ENCODE results near the gene LRRC7. TPM values are rescaled to one million over a fixed set of nuclear protein-coding genes. Genes with fewer than 3 reads are reported as not detected.

The LRRC7 gene
- total and polyA plus RNA-seq, 2 experiments from 2014 or later: 1.2 TPM; not detected in 1

DNA sequence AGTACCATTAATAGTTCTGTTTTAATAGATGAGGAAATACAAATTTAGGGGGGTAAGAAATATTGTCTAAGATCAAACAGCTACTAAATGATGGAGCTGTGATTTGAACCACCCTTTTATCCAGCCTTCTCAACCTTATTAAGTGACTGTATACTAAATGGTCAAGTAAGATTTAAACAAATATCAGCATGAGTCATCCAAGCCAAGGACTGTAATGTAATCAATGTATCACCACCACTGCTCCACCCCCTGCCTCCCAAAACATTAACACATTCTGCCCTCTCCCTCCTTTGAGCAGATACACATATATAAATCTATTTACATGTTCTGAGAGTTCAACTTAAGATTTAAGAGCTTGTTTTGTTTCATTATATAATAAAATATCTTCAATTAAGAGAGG is 578.8 kb downstream of the LRRC7 start:
- Histone ChIP-seq H3K79me2 (replicated peaks; ENCODE audit: insufficient read depth) (no peaks in the 10 kb centered on the region), H3K36me3 (ENCODE audit: insufficient read depth) (no peaks in the 10 kb centered on the region), H3K4me2 (no peak overlapping the region), H3K27me3 (ENCODE audit: insufficient read depth) (no peaks in the 10 kb centered on the region), H3K27ac (ENCODE audit: low read depth) (no peak overlapping the region), H2AFZ (no peak overlapping the region), H4K20me1 (replicated peaks; ENCODE audit: insufficient read depth) (no peaks in the 10 kb centered on the region), H3K9me2 (ENCODE audit: insufficient read depth) (no peaks in the 10 kb centered on the region), H3F3A (replicated peaks; ENCODE audit: low read depth) (no peaks in the 10 kb centered on the region), H3K4me1 (ENCODE audit: insufficient read depth) (no peaks in the 10 kb centered on the region; the same call in 1 of the 2 replicates), H3K4me3 (no peak overlapping the region)
- H3K27me3 Mint-ChIP-seq (ENCODE audit: insufficient read depth, low read depth, poor library complexity): no peaks in the 10 kb centered on the region
- H3K4me1 Mint-ChIP-seq: peaks cover 2% of the 10 kb centered on the region; the same call in 1 of the 3 replicates
- no peak for TF ChIP-seq EZH2 (IDR thresholded peaks at IDR 0.05; ENCODE audit: low read depth, unreplicated experiment)
- no peak for TF ChIP-seq STAT1 (IDR thresholded peaks at IDR 0.05; ENCODE audit: unreplicated experiment)
- no peak for TF ChIP-seq CREB1 (CRISPR knock-in tag; IDR thresholded peaks at IDR 0.05; ENCODE audit: low read depth)
- TF ChIP-seq, protein P1, sequence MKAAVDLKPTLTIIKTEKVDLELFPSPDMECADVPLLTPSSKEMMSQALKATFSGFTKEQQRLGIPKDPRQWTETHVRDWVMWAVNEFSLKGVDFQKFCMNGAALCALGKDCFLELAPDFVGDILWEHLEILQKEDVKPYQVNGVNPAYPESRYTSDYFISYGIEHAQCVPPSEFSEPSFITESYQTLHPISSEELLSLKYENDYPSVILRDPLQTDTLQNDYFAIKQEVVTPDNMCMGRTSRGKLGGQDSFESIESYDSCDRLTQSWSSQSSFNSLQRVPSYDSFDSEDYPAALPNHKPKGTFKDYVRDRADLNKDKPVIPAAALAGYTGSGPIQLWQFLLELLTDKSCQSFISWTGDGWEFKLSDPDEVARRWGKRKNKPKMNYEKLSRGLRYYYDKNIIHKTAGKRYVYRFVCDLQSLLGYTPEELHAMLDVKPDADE (IDR thresholded peaks at IDR 0.05): no peak
- TF ChIP-seq, protein P2, sequence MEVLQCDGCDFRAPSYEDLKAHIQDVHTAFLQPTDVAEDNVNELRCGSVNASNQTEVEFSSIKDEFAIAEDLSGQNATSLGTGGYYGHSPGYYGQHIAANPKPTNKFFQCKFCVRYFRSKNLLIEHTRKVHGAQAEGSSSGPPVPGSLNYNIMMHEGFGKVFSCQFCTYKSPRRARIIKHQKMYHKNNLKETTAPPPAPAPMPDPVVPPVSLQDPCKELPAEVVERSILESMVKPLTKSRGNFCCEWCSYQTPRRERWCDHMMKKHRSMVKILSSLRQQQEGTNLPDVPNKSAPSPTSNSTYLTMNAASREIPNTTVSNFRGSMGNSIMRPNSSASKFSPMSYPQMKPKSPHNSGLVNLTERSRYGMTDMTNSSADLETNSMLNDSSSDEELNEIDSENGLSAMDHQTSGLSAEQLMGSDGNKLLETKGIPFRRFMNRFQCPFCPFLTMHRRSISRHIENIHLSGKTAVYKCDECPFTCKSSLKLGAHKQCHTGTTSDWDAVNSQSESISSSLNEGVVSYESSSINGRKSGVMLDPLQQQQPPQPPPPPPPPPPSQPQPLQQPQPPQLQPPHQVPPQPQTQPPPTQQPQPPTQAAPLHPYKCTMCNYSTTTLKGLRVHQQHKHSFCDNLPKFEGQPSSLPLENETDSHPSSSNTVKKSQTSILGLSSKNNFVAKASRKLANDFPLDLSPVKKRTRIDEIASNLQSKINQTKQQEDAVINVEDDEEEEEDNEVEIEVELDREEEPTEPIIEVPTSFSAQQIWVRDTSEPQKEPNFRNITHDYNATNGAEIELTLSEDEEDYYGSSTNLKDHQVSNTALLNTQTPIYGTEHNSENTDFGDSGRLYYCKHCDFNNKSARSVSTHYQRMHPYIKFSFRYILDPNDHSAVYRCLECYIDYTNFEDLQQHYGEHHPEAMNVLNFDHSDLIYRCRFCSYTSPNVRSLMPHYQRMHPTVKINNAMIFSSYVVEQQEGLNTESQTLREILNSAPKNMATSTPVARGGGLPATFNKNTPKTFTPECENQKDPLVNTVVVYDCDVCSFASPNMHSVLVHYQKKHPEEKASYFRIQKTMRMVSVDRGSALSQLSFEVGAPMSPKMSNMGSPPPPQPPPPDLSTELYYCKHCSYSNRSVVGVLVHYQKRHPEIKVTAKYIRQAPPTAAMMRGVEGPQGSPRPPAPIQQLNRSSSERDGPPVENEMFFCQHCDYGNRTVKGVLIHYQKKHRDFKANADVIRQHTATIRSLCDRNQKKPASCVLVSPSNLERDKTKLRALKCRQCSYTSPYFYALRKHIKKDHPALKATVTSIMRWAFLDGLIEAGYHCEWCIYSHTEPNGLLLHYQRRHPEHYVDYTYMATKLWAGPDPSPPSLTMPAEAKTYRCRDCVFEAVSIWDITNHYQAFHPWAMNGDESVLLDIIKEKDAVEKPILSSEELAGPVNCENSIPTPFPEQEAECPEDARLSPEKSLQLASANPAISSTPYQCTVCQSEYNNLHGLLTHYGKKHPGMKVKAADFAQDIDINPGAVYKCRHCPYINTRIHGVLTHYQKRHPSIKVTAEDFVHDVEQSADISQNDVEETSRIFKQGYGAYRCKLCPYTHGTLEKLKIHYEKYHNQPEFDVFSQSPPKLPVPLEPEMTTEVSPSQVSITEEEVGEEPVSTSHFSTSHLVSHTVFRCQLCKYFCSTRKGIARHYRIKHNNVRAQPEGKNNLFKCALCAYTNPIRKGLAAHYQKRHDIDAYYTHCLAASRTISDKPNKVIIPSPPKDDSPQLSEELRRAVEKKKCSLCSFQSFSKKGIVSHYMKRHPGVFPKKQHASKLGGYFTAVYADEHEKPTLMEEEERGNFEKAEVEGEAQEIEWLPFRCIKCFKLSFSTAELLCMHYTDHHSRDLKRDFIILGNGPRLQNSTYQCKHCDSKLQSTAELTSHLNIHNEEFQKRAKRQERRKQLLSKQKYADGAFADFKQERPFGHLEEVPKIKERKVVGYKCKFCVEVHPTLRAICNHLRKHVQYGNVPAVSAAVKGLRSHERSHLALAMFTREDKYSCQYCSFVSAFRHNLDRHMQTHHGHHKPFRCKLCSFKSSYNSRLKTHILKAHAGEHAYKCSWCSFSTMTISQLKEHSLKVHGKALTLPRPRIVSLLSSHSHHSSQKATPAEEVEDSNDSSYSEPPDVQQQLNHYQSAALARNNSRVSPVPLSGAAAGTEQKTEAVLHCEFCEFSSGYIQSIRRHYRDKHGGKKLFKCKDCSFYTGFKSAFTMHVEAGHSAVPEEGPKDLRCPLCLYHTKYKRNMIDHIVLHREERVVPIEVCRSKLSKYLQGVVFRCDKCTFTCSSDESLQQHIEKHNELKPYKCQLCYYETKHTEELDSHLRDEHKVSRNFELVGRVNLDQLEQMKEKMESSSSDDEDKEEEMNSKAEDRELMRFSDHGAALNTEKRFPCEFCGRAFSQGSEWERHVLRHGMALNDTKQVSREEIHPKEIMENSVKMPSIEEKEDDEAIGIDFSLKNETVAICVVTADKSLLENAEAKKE (CRISPR knock-in tag; IDR thresholded peaks at IDR 0.05): no peak
- TF ChIP-seq, protein P3, sequence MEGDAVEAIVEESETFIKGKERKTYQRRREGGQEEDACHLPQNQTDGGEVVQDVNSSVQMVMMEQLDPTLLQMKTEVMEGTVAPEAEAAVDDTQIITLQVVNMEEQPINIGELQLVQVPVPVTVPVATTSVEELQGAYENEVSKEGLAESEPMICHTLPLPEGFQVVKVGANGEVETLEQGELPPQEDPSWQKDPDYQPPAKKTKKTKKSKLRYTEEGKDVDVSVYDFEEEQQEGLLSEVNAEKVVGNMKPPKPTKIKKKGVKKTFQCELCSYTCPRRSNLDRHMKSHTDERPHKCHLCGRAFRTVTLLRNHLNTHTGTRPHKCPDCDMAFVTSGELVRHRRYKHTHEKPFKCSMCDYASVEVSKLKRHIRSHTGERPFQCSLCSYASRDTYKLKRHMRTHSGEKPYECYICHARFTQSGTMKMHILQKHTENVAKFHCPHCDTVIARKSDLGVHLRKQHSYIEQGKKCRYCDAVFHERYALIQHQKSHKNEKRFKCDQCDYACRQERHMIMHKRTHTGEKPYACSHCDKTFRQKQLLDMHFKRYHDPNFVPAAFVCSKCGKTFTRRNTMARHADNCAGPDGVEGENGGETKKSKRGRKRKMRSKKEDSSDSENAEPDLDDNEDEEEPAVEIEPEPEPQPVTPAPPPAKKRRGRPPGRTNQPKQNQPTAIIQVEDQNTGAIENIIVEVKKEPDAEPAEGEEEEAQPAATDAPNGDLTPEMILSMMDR (conservative IDR thresholded peaks at IDR 0.05; ENCODE audit: low read depth in 2 of 2): no peak
- no peak for TF ChIP-seq ZNF331 (CRISPR knock-in tag; IDR thresholded peaks at IDR 0.05; ENCODE audit: low read depth)
- TF ChIP-seq ZNF114 (CRISPR knock-in tag; IDR thresholded peaks at IDR 0.05): no peak
- TF ChIP-seq EZH2phosphoT487 (IDR thresholded peaks at IDR 0.05; ENCODE audit: unreplicated experiment): no peak
- no peak for TF ChIP-seq POLR2AphosphoS5 (IDR thresholded peaks at IDR 0.05; ENCODE audit: low read depth)
- TF ChIP-seq JUNB (IDR thresholded peaks at IDR 0.05; ENCODE audit: unreplicated experiment): no peak
- TF ChIP-seq, protein P4, sequence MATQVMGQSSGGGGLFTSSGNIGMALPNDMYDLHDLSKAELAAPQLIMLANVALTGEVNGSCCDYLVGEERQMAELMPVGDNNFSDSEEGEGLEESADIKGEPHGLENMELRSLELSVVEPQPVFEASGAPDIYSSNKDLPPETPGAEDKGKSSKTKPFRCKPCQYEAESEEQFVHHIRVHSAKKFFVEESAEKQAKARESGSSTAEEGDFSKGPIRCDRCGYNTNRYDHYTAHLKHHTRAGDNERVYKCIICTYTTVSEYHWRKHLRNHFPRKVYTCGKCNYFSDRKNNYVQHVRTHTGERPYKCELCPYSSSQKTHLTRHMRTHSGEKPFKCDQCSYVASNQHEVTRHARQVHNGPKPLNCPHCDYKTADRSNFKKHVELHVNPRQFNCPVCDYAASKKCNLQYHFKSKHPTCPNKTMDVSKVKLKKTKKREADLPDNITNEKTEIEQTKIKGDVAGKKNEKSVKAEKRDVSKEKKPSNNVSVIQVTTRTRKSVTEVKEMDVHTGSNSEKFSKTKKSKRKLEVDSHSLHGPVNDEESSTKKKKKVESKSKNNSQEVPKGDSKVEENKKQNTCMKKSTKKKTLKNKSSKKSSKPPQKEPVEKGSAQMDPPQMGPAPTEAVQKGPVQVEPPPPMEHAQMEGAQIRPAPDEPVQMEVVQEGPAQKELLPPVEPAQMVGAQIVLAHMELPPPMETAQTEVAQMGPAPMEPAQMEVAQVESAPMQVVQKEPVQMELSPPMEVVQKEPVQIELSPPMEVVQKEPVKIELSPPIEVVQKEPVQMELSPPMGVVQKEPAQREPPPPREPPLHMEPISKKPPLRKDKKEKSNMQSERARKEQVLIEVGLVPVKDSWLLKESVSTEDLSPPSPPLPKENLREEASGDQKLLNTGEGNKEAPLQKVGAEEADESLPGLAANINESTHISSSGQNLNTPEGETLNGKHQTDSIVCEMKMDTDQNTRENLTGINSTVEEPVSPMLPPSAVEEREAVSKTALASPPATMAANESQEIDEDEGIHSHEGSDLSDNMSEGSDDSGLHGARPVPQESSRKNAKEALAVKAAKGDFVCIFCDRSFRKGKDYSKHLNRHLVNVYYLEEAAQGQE (IDR thresholded peaks at IDR 0.05; ENCODE audit: unreplicated experiment): no peak
- TF ChIP-seq NANOG (IDR thresholded peaks at IDR 0.05; ENCODE audit: borderline replicate concordance): no peak
- no peaks in the 10 kb centered on the region for H3K36me3 Mint-ChIP-seq (ENCODE audit: low read depth)
- ATAC-seq (no peak), DNase-seq (ENCODE audit: low spot score) (no peak)
- H3K4me3 Mint-ChIP-seq: no peak overlapping the region
- no peak overlapping the region for H3K27ac Mint-ChIP-seq
- H3K9me3 Mint-ChIP-seq: no peaks in the 10 kb centered on the region
